Fibroblast of skin of abdomen (primary cell): ENCODE data around the gene DHTKD1.
"Not testable (repeated sequence)": the region's sequence is repeated elsewhere in the genome, so short reads cannot be mapped to it uniquely, and the experiment has no call there.

Source experiments
- DNase-seq: peaks from one replicate; pipeline ENCODE4 v3.0.0-alpha.2; 2013

Gene DHTKD1

DNA sequence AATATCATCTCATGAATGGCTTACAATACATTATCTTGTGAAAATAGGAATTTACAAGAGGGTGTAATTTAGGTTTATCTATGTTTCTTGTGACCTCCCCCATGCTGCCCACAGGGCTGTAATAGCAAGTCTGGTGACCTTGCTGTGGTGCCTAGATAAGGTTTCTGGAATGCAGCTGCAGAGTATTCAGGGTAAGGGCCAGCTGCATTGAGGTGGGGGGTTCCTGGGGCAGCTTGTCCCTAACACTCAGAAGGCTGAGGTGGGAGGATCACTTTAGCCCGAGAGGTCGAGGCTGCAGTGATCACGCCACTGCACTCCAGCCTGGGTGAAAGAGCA is 5.3 kb upstream of the DHTKD1 start:
- DNase-seq: no peak

DNA sequence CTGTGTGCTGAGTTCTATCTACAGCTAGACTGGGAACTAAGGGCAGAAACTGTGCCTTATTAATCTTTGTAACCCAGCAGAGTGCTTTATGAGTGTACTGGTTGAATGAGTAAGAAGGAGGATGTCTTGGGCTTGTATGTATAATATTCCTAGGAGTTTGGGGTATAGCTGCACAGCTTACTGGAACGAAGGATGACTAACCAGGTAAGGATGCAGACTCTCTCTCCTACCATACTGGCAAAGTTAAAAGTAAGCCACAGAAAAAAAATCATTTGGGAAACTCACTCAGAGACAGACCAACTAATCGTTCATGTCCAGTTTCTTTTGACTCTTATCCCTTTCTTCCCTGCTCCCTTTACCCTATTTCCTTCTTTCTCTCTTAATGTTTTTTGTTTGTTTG is 1.4 kb upstream of the DHTKD1 start:
- DNase-seq: peak; percentile 79

DNA sequence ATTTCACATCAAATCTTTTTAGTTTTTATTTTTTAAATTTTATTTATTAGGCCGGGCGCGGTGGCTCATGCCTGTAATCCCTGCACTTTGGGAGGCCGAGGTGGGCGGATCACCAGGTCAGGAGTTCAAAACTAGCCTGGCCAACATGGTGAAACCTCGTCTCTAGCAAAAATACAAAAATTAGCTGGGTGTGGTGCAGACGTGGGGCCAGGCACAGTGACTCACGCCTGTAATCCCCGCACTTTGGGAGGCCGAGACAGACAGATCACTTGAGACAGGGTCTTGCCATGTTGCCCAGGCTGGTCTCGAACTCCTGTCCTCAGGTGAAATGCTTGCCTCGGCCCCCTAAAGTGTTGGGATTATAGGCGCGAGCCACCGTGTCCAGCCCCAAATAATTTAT is 2.7 kb downstream of the DHTKD1 start:
- not testable (repeated sequence) for DNase-seq

DNA sequence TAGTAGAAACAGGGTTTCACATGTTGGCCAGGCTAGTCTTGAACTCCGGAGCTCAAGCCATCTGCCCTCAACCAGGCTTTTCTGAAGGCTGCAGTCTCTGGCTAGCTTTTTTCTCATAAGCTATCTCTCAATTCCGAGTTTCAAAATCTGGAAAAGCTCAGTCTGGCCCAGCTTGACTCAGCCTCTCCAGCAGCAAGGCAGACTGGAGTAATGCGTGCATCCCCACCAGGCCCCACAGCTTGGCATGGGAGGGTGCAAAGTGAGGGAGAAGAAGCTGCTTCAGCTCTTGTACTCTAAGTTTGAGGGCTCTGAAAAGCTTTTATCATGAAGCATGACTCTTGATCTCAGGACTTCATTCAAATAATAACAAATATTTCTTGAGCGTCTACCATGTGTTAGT is 4.8 kb downstream of the DHTKD1 start:
- no peak for DNase-seq

DNA sequence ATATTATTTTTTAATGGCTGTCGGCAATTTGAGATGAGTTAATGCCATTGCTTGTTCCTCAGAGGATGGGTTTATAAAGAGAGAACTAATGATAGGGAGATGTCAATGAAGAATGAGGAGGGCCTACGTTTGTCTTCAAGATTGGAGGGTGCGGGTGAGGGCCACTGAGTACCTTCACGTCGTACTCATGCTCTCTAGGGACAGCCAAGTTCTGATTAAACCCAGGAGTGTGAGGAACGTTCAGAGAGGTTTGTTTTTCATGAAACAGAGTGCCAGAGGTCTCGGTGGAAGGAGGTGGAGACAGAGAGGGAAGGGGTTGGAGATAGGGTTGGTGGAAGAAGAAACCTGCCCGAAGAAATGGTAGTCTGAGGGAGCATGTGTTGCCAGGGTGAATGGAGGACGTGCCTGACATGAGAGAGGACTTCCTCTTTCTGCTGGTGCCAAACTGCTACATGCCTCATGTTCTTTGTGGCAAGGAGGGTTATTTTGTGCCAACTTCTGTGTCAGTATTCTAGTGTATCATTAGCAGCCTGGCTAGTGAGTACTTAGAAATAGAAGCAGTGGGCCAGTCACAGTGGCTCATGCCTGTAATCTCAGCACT is 8.9 kb downstream of the DHTKD1 start:
- DNase-seq: no peak

DNA sequence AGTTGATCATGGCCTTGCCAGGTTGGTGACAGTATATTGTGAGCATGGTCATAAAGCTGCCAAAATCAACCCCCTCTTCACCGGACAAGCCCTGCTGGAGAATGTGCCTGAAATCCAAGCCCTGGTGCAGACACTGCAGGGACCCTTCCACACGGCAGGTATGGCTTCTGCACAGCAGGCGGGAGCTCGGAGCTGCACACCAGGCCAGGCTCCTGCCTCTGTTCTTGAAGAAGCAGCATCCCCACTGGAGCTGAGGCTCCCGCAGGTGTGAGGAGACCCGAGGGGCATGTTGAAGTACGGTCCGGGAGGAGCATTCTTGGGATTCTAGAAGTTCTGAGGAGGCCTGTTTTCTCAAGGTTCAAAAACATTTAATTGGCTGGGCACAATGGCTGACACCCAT is 12.7 kb downstream of the DHTKD1 start:
- no peak for DNase-seq

DNA sequence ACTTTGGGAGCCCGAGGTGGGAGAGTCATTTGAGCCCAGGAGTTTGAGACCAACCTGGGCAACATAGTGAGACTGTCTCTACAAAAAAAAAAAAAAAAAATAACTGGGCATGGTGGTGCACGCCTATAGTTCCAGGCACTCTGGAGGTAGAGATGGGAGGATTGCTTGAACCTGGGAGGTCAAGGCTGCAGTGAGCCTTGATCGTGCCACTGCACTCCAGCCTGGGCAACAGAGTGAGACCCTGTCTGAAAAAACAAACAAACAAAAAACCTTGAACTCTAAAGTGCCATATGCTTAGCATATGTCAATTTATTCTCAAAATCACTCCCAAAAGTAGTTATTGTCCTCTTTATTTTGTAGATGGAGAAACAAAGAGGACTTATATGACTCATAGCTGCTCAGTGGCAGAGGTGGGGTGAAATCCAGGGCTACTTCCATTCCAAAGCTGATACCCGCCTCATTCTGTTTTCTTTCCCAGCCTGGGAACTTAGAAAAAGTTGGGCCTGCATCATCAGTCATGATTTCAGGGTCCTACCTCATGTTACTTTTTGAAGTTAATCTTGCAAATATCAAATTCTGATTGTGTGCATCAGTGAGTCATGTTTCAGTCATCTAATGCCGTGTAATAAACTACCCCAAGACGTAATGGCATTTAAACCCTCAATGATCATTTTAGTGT is 13.3 kb downstream of the DHTKD1 start:
- DNase-seq: peak; percentile 46

DNA sequence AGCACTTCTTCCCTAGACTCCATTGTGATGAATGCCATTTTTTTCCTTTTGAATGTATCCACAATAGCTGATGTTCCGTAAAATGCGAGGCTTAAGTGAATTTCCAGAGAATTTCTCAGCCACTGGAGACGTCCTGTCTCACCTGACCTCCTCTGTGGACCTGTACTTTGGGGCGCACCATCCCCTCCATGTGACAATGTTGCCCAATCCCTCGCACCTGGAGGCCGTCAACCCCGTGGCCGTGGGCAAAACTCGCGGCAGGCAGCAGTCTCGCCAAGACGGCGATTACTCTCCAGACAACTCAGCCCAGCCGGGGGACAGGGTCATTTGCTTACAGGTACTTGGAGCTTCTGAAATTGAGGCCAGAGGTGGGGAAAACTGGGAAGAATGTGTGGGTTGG is 20.2 kb downstream of the DHTKD1 start:
- no peak for DNase-seq

DNA sequence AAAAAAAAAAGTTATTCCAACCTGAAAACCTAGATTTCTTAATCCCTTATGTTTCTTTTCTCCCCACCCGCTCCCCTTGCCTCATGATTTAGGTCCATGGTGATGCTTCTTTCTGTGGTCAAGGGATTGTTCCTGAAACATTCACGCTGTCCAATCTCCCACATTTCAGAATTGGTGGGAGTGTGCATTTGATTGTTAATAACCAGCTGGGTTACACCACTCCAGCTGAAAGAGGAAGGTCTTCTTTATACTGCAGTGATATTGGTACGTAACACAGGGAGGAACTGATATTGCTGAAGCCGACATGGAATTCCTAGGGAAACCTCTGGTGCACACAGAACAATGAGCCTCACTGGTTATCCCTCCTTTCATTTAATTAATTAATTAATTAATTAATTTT is 22.7 kb downstream of the DHTKD1 start:
- no peak for DNase-seq

DNA sequence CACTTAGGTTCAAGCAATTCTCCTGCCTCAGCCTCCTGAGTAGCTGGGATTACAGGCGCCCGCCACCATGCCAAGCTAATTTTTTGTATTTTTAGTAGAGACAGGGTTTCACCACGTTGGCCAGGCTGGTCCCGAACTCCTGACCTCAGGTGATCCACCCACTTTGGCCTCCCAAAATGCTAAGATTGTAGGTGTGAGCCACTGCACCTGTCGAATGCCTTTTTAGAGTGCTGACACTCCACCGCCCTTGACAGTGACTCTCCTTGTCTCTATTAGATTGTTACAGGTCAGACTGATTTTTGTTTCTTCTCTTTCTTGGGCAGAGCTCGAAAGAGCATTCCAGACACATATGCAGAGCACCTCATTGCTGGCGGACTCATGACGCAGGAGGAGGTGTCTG is 28.6 kb downstream of the DHTKD1 start:
- DNase-seq: not testable (repeated sequence)

DNA sequence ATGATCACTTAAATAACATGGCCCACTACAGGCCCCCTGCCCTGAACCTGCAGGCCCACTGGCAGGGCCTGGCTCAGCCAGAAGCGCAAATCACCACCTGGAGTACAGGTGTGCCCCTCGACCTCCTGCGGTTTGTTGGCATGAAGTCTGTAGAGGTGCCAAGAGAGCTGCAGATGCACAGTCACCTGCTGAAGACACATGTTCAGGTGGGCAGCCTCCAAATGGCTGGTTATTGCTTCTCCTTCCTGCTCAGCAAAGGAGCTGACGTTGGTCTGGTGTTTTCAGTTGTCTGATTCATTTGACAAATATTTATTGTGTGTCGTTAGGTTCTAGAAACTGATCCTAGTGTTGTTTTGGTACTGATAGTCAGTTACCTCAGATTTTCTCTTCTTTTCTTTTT is 29.0 kb downstream of the DHTKD1 start:
- DNase-seq: no peak

DNA sequence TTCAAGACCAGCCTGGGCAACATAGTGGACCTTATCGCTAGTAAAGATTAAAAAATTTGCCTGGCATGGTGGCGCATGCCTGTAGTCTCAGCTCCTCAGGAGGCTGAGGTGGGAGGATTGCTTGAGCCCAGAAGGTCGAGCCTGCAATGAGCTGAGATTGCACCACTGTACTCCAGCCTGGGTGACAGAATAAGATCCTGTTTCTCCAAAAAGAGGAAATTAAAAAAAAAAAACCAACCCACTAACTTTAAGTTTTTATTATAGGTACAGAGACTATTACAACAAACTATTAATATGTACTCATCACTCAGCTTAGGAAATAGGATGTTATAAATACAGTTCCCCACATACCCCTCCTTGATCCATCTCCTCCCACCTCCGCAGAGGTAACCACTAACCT is 30.2 kb downstream of the DHTKD1 start:
- DNase-seq: no peak

DNA sequence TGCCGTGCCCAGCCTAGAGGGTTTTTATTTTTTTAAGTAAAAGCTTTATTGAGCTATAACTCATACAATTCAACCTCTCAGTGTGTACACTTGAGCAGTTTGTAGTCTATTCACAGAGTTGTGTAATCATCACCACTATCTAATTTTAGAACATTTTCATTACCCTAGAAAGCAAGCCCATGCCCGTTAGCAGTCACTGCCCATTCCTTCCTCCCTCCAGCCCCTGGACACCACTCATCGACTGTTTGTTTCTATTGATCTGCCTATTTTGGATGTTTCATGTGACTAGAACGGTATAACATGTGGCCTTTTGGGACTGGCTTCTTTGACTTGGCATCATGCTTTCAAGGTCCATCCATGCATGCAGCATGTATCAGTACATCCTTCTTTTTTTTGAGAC is 35.0 kb downstream of the DHTKD1 start:
- no peak for DNase-seq

DNA sequence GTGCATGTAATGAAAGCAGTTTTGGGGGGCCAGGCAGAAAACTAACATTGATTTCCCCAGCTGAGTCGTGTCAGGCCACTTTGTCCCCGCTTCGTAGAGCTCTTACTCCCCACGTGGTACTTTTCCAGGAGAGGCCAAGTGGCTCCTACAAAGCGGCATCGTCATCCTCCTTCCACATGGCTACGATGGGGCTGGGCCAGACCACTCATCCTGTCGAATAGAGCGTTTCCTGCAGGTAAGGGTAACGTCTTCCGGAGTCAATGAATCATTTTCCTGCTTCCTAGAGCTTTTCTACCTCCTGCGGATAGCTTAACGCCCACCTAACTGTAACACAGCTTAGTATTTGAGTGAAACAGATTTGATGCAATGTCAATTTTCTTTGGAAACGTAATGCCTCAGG is 39.0 kb downstream of the DHTKD1 start:
- no peak for DNase-seq

DNA sequence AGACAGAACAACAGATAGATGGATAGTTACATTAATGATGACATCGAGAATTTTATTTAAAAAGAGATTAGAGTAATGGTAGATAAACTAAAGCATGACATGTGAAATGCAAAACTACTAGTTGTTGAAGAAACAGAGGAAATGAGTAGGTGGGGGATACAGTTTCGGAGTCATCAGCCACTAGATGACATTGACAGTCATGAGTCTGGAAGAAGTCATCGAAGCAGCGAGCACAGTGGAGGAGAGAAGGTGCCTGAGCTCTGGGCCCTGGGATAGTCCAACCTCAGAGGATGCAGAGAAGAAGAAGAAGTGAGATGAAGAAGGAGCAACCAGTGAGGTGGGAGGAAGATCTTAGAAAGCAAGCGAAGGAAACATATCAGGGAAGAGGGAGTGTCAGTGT is 40.5 kb downstream of the DHTKD1 start:
- no peak for DNase-seq

DNA sequence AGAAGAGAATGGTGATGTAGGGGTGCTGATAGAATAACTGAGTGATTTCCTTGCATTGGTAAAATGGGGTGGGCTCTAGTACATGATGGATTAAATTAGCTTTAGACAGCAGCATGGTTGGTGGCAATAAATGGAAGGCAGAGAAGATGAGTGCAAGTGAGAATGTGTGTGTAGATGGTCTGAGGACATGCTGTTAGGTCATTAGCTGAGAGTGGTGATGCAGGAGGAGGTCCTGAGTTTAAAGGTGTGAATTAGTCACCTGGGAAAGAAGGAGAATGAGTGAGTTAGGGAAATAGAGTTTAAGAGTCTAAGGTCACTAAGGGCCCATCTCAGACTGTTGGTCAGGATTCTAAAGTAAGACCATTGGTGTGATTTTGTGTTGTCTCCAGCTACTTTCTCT is 42.8 kb downstream of the DHTKD1 start:
- DNase-seq: no peak

DNA sequence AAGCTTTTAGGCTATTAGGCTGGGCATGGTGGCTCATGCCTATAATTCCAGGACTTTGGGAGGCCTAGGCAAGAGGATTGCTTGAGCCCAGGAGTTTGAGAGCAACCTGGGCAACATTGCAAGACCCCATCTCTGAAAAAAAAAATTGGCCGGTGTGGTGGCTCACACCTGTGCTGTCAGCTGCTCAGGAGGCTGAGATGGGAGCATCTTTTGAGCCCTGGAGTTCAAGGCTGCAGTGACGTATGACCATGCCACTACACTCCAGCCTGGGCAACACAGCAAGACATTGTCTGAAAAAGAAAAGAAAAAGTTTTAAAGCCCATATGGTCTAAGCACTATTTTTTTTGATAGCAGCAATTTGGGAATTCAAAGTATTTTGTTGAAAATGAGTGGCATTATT is 44.9 kb downstream of the DHTKD1 start:
- no peak for DNase-seq

DNA sequence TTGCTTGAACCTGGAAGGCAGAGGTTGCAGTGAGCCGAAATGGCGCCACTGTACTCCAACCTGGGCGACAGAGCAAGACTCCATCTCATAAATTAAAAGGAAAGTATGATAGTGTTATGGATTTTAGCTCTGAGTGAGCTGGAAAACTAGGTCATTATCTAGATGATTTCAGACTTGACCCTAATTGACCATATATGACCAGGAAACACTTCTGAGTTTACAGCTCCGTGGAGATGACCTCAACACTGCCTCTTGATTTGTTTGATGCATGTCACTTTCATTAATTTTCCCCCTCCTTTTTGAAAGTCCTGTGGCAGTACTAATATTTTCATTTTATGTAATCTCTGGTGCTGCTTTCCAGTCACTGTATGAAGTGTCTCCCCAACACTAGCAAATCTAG is 52.9 kb downstream of the DHTKD1 start:
- no peak for DNase-seq

DNA sequence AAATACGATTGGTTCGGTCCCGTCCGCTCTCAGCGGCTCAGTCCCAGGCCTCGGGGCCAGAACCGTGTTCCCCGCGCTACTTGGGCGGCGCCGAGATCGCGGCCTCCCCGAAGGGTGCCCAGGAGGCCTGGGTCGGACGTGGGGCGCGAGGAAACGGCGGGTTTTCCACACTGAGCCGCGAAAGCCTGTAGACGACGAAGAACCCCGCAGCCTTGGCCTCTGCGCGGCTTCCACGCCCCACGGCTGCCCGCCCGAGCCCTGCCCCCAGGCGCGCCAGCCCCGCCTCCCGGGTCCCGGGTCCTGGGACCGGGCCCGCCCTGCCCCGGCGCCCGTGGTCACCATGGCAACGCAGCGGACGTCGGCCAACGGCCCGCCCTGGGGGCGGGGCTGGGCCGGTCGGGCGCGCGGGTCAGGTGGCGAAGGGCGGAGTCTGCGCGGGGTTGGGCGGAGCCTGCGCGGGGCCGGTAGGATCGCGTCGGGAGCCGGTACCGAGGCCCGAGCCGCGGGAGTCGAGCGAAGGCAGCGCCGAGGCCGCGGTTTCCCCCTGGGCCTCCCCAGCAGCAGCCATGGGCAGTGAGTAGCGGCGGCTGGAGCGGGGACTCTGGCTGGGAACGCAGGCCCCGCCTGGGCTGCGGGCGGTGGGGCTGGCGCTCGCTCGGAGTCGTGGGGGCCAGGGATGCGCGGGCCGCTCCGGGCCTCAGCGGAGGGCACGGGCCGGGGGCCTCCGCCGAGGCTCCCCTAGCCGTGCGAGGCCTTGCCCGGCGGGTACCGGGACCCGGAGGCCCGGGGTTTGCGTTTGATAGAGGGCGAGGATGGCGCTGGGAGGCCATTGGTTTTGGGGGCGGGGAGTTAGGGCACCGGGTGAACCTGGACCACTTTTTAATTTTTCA is 60.7 kb downstream of the DHTKD1 start, which contains the start of gene SEC61A2:
SEC61A2 (plus strand) TSS at position 456 of the 890 bp plus-strand sequence; CDS start at position 567, 111 bp downstream.
- peak; percentile 91 for DNase-seq

DNA sequence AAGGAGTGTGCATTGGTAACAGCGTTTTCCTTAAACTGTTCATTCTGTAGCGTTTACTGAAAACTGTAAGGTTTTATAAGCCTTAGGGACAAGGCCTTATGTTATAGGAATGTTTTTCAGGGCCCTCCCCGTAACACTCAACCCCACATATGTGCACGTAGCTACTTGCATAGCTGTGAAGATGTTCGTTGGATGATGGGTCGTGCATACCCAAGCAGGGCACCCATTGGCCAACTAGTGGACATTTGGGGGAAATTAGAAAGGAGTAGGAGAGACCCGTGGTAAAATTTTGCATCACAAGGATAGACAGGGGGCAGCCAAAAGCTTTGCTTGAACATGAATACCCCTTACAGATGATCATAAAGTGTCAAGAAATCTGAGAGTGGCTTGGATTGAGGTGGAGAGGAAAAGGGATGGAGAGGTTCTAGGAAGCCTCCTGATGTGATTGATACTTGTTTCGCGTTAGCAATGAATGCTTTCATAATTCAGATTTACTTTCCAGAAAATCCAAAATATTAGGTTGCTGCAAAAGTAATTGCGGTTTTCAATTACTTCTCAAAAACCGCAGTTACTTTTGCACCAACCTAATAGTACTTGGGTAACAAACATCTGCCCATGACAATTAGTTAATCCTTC is 61.6 kb downstream of the DHTKD1 start:
- peak; percentile 72 for DNase-seq

DNA sequence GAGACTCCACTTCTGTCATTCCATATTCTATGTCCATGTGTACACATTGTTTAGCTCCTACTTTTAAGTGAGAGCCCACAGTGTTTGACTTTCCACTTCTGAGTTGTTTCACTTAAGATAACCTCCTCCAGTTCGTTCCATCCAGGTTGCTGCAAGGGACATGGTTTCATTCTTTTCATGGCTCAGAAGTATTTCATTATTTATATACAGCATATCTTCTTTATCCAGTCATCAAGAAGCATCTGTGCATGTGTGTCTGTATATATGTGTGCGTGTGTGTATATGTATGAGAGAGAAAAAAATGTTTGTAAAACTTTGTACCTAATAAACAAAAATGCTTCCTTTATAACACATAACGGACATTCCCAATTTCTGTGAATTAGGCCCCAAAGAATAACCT is 66.9 kb downstream of the DHTKD1 start:
- DNase-seq: no peak

DNA sequence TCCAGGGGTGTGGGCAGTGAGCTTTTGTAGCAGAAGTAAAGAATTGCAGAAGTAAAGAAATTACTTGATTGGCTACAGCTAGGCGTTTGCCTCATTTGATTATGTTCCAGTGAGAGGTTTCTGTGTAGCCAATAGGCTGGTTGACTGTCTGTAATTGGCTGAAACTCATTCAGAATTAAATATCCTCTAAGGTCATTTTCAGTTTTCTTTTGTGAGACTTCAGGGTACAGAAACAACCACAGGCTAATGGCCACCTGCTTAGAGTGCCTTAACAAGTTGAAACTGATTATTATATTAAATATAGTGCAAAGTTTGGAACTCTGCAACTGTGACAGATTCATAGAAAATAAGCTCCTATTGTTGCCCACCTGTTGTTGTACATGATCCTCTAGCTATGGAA is 71.3 kb downstream of the DHTKD1 start:
- DNase-seq: no peak

DNA sequence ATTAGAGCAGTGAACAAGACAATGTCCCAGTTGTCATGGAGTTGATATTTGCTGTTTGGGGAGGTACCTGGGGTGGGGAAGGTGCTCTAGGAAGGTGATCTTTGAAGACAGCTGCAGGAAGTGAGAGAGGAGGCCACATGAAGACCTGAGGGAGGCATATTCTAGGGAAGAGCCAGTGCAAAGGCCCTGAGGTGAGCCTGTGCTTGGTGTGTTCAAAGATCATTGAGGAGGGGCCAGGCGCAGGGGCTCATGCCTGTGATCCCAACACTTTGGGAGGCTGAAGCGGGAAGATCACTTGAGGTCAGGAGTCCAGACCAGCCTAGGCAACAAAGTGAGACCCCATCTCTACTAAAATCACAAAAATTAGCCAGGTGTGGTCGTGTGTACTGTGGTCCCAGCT is 75.8 kb downstream of the DHTKD1 start:
- no peak for DNase-seq
